ENCODE data around the gene SEMA6A. TPM values are rescaled to one million over a fixed set of nuclear protein-coding genes. Genes with fewer than 3 reads are reported as not detected.

Gene SEMA6A
- total and polyA plus RNA-seq, 9 of the 15 experiments (the other 6 are each of a cell fraction or from before 2014, with no cell fraction given) = 0.04 to 0.42 (median 0.18) TPM; not detected in 5

GRCh38 chr5:116452774-116453368, 121.8 kb downstream of the SEMA6A start:
- WGBS (ENCODE audit: insufficient coverage, low coverage, missing lambda C conversion rate) = 17% methylated on average over 2 of the region's 2 CpGs
- in situ Hi-C loops (cut with MboI) (no loop called here), intact Hi-C loops (cut with micrococcal nuclease) (no loop called here)
- DNase-seq (ENCODE audit: extremely low read depth in 1 of 4, low spot score in 3 of 4) (no peak), FAIRE-seq (no peak), ATAC-seq (no peak)
- no peaks in the 10 kb centered on the region for H3K9me1 ChIP-seq (ENCODE audit: control insufficient read depth, insufficient read depth, low read length)
- no peak for TF ChIP-seq ZC3H4 (CRISPR knock-in tag; IDR thresholded peaks at IDR 0.05; ENCODE audit: borderline replicate concordance)
- TF ChIP-seq SETDB1 (IDR thresholded peaks at IDR 0.05; ENCODE audit: low read length) = no peak
- no peak for TF ChIP-seq SREBF2 (CRISPR knock-in tag; IDR thresholded peaks at IDR 0.05)
- TF ChIP-seq POLR2AphosphoS5 (IDR thresholded peaks at IDR 0.05; ENCODE audit: control insufficient read depth, insufficient read depth, low read depth, low read length) = no peak
- no peak for TF ChIP-seq SP2 (IDR thresholded peaks at IDR 0.05; ENCODE audit: extremely low read depth, low read depth, low read length, poor library complexity, severe bottlenecking)
- no peak for TF ChIP-seq HDAC6 (IDR thresholded peaks at IDR 0.05; ENCODE audit: low read depth, low read length)
- no peak for TF ChIP-seq ZBTB43 (CRISPR knock-in tag; IDR thresholded peaks at IDR 0.05)
- no peak for TF ChIP-seq FOXK1 (CRISPR knock-in tag; IDR thresholded peaks at IDR 0.05; ENCODE audit: borderline replicate concordance)
- TF ChIP-seq GABPB2 (CRISPR knock-in tag; conservative IDR thresholded peaks at IDR 0.05) = no peak
- TF ChIP-seq ZNF274 (IDR thresholded peaks at IDR 0.05; ENCODE audit: borderline replicate concordance, low read depth, low read length) = no peak
- TF ChIP-seq FOXK2 (conservative IDR thresholded peaks at IDR 0.05 in 1 of 2, IDR thresholded peaks at IDR 0.05 in 1 of 2; ENCODE audit: low read depth in 2 of 2) = no peak
- TF ChIP-seq ESRRB (CRISPR knock-in tag; IDR thresholded peaks at IDR 0.05; ENCODE audit: borderline replicate concordance) = no peak
- TF ChIP-seq MAFK (IDR thresholded peaks at IDR 0.05; ENCODE audit: low read length) = no peak
- no peaks in the 10 kb centered on the region for H3K4me1 ChIP-seq (replicated peaks in 1 of 2; ENCODE audit: control insufficient read depth in 2 of 2, insufficient read depth in 2 of 2, low read length in 2 of 2)
- ChIA-PET POLR2A (interaction anchor here (0.8 kb wide), 1 partner anchor 39 kb away, joined by 4 read pairs; no protein-coding TSS in a partner anchor), CTCF (ENCODE audit: low intra/inter-chr PET ratio) (no interaction called here)
- no peaks in the 10 kb centered on the region for H3K79me2 ChIP-seq (ENCODE audit: control insufficient read depth, insufficient read depth, low read length)
- no peaks in the 10 kb centered on the region for H4K20me1 ChIP-seq (replicated peaks; ENCODE audit: control insufficient read depth, insufficient read depth, low read length)
- H3K4me3 ChIP-seq = no peak overlapping the region
- no peak overlapping the region for H3K9ac ChIP-seq (ENCODE audit: insufficient read depth in 1 of 2, low read depth in 2 of 2, low read length in 2 of 2)
- H3K9me3 ChIP-seq (replicated peaks; ENCODE audit: control insufficient read depth, insufficient read depth, low read depth, low read length) = no peaks in the 10 kb centered on the region
- no peak overlapping the region for H3K4me2 ChIP-seq (ENCODE audit: insufficient read depth, low read length)
- no peaks in the 10 kb centered on the region for H3K36me3 ChIP-seq (ENCODE audit: control insufficient read depth, insufficient read depth, low read length)
- no TSS peak for BruUV-seq (replicated peaks)
- H3K27ac ChIP-seq (ENCODE audit: extremely low read depth, low read depth, low read length) = no peak overlapping the region
- no peaks in the 10 kb centered on the region; a peak in 1 of 5 replicates for H3K27me3 ChIP-seq (ENCODE audit: control insufficient read depth in 2 of 2, insufficient read depth in 2 of 2, low read length in 2 of 2)
- H2AFZ ChIP-seq (ENCODE audit: low read depth, low read length) = no peak overlapping the region

Data from K562 (cell line).